ENCODE measurements around the gene DUSP18. TPM values are rescaled to one million over a fixed set of nuclear protein-coding genes. Genes with fewer than 3 reads are reported as not detected.
"Not testable (repeated sequence)": the region's sequence is repeated elsewhere in the genome, so short reads cannot be mapped to it uniquely, and the experiment has no call there.

Gene DUSP18
- total and polyA plus RNA-seq, 4 donors: 1.0 to 2.3 (median 1.6) TPM

DNA sequence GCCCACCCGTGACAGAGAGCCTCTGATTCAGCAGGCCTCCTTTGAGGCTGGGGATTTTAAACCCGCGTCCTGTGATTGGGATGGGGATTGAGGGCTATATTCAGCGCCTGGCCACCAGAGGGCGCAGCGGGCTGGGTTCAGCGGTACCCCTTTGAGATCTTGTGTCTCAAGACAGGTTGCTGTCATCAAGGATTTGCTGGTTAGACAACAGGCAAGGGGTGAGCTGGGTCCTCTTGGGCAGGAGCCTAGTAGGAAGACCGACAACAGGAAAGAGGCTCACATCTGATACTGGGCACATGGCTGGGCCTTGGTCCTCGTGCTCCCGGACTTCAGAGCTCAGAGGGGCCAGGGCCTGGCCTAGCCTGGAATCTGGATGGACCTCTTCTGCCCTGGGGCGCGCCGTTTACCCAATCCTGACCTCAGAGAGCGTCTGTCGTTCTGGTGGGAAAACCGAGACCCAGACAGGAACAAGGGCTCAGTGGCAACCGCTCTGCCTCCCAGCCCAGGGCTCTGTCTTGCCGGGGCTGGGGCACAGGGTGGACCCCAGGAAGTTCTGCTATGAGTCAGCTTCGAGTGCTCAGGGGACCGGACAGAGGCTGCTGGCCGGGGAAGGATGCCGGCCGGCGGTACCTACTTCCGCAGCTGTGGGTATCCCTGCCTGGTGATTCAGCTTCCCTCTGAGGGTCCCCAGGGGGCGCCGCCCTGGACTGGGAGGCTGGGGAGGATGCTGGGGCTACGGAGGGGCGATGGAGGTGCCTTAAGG, 33.0 kb downstream of the DUSP18 start (continued):
- TF ChIP-seq, protein P1, sequence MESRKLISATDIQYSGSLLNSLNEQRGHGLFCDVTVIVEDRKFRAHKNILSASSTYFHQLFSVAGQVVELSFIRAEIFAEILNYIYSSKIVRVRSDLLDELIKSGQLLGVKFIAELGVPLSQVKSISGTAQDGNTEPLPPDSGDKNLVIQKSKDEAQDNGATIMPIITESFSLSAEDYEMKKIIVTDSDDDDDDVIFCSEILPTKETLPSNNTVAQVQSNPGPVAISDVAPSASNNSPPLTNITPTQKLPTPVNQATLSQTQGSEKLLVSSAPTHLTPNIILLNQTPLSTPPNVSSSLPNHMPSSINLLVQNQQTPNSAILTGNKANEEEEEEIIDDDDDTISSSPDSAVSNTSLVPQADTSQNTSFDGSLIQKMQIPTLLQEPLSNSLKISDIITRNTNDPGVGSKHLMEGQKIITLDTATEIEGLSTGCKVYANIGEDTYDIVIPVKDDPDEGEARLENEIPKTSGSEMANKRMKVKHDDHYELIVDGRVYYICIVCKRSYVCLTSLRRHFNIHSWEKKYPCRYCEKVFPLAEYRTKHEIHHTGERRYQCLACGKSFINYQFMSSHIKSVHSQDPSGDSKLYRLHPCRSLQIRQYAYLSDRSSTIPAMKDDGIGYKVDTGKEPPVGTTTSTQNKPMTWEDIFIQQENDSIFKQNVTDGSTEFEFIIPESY (IDR thresholded peaks at IDR 0.05): no peak
- TF ChIP-seq EGR1 (IDR thresholded peaks at IDR 0.05; ENCODE audit: low read depth in 2 of 2) (no peak), HNF4G (IDR thresholded peaks at IDR 0.05) (no peak), RAD21 (IDR thresholded peaks at IDR 0.05) (peak; percentile 91 to 92), GABPA (IDR thresholded peaks at IDR 0.05 in 1 of 2, conservative IDR thresholded peaks at IDR 0.05 in 1 of 2) (no peak)

DNA sequence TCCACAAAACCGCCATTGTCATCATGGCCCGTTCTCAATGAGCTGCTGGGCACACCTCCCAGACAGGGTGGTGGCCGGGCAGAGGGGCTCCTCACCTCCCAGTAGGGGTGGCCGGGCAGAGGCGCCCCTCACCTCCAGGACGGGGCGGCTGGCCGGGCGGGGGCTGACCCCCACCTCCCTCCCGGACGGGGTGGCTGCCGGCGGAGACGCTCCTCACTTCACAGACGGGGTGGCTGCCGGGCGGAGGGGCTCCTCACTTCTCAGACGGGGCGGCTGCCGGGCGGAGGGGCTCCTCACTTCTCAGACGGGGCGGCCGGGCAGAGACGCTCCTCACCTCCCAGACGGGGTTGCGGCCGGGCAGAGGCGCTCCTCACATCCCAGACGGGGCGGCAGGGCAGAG, 36.2 kb downstream of the DUSP18 start:
- H3K9me3 ChIP-seq (ENCODE audit: control insufficient read depth in 4 of 4, low read length in 3 of 4); H3K9ac ChIP-seq (ENCODE audit: low read depth in 1 of 2, low read length in 2 of 2); DNase-seq (ENCODE audit: low spot score); H3K36me3 ChIP-seq (ENCODE audit: control insufficient read depth in 4 of 4, insufficient read depth in 3 of 4, low read depth in 1 of 4, low read length in 3 of 4); H3K27ac ChIP-seq (ENCODE audit: low read depth in 1 of 2, low read length in 2 of 2); H3K4me3 ChIP-seq (ENCODE audit: low read depth in 1 of 3, low read length in 3 of 3); H3K27me3 ChIP-seq (ENCODE audit: control insufficient read depth in 4 of 4, insufficient read depth in 4 of 4, low read length in 3 of 4): not testable (repeated sequence)
- WGBS: 94% methylated on average over 18 of the region's 31 CpGs
- H3K4me1 ChIP-seq (ENCODE audit: control insufficient read depth in 4 of 4, insufficient read depth in 4 of 4, low read length in 3 of 4): peaks cover 0 to 19% (median 8%) of the 10 kb centered on the region in 4 donors

DNA sequence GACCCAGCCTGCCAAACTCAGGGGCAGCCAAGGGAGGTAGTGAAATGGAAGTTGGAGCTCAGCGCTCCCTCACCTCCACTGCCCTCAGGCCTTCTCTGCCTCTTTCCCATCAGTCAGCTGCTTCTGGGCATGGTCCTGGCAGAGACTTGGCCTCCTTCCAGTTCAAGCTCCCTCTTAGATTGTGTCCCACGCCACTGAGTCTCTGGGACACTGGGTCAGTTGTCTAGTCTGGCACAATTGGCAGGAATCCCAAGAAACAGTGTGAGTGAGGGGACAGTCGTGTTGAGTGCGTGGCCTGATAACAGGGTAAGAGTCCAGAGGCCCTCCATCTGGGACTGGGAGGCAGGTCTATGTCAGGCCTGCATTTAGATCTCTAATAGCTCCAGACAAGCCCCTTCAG, 39.2 kb downstream of the DUSP18 start:
- 80% methylated on average over 4 of the region's 4 CpGs for WGBS
- DNase-seq (ENCODE audit: low spot score): no peak

More for the DNA sequence above, 39.2 kb downstream of the DUSP18 start:
- Histone ChIP-seq H3K27me3 (ENCODE audit: control insufficient read depth in 4 of 4, insufficient read depth in 4 of 4, low read length in 3 of 4) (no peaks in the 10 kb centered on the region), H3K9ac (ENCODE audit: low read depth in 1 of 2, low read length in 2 of 2) (no peak overlapping the region), H3K4me1 (ENCODE audit: control insufficient read depth in 4 of 4, insufficient read depth in 4 of 4, low read length in 3 of 4) (no peaks in the 10 kb centered on the region), H3K4me3 (ENCODE audit: low read depth in 1 of 3, low read length in 3 of 3) (no peak overlapping the region), H3K36me3 (ENCODE audit: control insufficient read depth in 4 of 4, insufficient read depth in 3 of 4, low read depth in 1 of 4, low read length in 3 of 4) (peaks cover 0 to 5% (median 0%) of the 10 kb centered on the region in 4 donors), H3K9me3 (ENCODE audit: control insufficient read depth in 4 of 4, low read length in 3 of 4) (no peaks in the 10 kb centered on the region), H3K27ac (ENCODE audit: low read depth in 1 of 2, low read length in 2 of 2) (no peak overlapping the region)
- TF ChIP-seq, protein P2, sequence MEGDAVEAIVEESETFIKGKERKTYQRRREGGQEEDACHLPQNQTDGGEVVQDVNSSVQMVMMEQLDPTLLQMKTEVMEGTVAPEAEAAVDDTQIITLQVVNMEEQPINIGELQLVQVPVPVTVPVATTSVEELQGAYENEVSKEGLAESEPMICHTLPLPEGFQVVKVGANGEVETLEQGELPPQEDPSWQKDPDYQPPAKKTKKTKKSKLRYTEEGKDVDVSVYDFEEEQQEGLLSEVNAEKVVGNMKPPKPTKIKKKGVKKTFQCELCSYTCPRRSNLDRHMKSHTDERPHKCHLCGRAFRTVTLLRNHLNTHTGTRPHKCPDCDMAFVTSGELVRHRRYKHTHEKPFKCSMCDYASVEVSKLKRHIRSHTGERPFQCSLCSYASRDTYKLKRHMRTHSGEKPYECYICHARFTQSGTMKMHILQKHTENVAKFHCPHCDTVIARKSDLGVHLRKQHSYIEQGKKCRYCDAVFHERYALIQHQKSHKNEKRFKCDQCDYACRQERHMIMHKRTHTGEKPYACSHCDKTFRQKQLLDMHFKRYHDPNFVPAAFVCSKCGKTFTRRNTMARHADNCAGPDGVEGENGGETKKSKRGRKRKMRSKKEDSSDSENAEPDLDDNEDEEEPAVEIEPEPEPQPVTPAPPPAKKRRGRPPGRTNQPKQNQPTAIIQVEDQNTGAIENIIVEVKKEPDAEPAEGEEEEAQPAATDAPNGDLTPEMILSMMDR (IDR thresholded peaks at IDR 0.05; ENCODE audit: low read depth, low read length, missing input control): no peak
- TF ChIP-seq YY1 (IDR thresholded peaks at IDR 0.05): no peak
- TF ChIP-seq NR2F2 (IDR thresholded peaks at IDR 0.05): no peak
- TF ChIP-seq JUND (IDR thresholded peaks at IDR 0.05): no peak
- TF ChIP-seq, protein P1 (IDR thresholded peaks at IDR 0.05): no peak
- no peak for TF ChIP-seq GABPA (IDR thresholded peaks at IDR 0.05 in 1 of 2, conservative IDR thresholded peaks at IDR 0.05 in 1 of 2)

Measured in liver (tissue), 9 donors.